GM18868 (cell line): ENCODE data around the gene DENND4A.
"Not testable (repeated sequence)": the region's sequence is repeated elsewhere in the genome, so short reads cannot be mapped to it uniquely, and the experiment has no call there.

Experiments used
- ATAC-seq: cut with Tn5 transposase; IDR thresholded peaks from one replicate; pipeline ENCODE4 v1.9.1; 2021; ENCODE audit warnings: mild to moderate bottlenecking, moderate library complexity; ENCODE audit not compliant: unreplicated experiment

The DENND4A gene

DNA sequence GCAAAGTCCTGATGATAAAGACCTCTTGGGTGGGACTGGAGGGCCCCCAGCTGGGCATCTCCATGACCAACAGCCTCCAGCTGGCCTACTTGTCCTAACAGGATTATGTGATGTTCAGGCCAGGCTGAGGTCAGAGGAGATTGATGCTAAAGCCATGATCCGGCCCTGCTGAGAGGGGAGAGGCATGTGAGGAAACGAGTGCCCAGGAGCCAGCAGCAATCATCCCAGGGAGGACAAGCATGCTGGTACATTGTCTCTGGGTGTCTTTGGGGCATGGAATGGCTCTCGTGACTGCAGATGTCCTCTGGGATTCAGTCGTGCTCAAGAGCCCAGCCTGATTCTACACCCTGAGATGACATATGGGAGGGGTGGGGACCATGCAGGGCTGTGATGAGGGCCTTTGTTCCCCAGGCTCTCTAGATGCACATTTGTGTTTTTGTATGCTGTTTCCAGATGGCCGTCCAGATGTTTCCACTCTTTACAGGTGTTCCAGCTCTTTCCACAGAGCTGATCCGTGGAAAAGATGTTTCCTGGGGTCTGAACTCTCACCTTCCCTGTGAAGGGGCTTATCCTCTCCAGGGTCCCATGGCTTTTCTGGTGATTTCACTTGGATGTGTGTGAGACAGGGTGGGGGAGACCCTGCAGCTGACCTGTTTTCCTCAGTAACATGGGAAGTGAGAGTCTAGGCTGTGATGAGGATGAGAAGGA is 150.2 kb downstream of the DENND4A start:
- ATAC-seq, result no peak

GRCh38 chr15:65639509-65639908 is 152.6 kb downstream of the DENND4A start:
- ATAC-seq, result no peak

DNA sequence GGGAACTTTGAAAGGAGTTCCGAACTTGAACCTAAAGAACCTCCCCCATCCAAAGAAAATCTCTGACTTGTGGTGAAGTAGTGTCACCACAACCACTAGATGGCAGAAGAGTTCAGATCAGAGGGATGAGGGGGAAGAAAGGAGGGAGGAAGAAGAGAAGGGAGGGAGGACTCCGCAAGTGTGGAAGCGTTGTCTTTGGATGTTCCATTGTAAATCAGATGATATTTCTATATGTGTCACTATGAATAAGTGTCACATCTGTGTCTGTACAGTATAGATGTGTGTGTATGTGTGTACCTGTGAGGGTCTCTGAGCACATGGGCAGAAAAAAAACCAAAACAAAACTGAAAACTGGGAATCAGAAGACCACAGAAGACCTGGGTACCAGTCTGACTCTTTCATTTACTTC is 153.4 kb downstream of the DENND4A start:
- ATAC-seq, result no peak

DNA sequence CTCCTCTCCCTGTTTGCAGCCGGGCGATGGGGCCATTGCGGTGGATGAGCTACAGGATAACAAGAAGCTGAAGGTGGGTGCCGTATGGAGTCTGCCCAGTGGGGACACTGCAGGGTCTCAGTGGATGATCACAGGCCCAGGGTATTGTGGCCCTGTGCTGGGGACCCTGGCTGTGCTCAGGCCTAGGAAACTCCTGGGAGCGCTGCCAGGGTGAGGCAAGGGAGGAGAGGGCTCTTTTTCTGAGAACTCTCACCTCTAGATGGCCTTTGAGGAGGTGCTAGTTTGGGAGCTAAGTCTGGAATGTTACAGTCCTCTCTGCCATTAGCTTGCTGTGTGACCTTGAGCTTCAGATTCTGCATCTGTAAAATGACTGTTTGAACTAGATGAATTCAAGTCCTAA is 154.0 kb downstream of the DENND4A start:
- no peak for ATAC-seq

DNA sequence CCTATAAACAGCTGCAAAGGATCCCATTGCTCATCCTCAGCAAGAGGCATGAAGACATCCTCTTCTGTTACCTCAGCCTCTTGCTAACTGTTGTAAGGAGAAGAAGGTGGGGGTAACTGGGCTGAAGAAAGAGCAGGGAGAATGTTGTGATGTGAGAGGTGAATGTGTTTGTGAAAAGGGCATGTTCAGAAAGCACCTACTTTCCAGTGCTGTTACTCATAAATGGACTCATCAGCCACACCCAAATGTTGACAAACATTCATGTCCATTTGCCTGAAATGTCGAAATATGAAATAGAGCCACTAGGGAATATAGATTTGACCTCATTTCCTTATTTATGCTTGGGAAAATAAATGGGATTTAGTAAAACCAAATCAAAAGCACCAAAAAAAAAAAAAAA is 157.7 kb downstream of the DENND4A start:
- no peak for ATAC-seq

DNA sequence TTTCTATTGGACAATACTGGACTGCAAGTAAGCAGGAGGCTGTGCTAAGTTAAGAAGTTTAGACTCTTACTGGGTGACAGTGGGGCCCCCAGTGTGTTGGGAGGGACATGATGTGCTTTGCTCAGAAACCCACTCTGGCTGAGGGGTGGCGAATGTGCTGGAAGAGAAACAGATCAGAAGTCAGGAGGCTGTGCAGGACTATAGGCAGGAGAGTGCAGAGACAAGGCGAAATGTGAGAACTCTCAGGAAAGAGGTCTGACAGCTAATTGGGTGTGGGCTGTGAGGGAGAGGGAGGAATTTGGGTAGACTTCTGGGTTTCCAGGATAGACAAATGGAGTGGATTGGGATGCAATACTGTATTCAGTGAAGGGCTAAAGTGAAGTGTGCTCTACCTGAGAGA is 158.3 kb downstream of the DENND4A start:
- ATAC-seq, result no peak

DNA sequence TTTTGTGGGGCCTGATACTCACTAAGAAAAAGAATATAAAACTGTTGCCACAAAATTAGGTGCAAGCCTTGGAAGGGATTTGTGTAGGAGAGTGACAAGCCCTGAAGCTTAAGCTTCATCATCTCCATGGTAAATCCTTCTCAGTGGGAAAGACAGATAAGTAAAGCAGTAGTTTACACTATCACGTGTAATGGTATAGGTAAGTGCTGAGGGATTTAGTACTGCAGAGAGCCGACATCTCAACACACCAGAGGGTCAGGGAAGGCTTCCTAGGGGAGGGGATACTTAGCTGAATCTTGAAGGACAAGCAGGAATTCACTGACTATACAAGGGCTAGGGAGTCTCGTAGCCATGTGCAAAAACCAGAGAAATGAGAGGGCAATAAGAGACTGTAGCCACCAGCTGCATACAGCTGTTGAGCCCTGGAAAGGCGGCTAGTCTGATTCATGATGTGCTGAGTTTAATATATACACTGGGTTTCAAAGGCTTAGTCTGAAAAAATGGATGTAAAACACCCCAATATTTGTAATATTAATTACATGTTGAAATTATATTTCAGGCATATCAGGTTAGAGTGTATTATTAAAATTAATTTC is 159.2 kb downstream of the DENND4A start:
- no peak for ATAC-seq

DNA sequence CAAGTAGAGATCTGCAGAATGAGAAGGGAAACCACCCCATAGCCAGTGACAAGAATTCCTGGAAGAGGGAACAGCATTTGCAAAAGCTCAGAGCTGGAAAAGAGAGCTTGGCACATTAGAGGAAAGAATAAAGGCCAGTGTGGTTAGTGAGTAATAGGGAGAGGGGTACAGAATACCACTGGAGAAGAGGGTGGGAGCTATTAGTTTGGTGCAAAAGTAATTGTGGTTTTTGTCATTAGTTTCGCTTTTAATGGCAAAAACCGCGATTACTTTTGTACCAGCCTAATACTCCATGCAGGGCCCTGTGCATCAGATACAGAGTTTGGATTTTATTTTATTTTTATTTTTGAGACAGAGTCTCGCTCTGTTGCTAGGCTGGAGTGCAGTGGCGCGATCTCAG is 160.6 kb downstream of the DENND4A start:
- ATAC-seq, result peak; percentile 49

GRCh38 chr15:65630760-65631159 is 161.3 kb downstream of the DENND4A start:
- ATAC-seq, result no peak

GRCh38 chr15:65629548-65629947 is 162.5 kb downstream of the DENND4A start:
- ATAC-seq, result no peak

DNA sequence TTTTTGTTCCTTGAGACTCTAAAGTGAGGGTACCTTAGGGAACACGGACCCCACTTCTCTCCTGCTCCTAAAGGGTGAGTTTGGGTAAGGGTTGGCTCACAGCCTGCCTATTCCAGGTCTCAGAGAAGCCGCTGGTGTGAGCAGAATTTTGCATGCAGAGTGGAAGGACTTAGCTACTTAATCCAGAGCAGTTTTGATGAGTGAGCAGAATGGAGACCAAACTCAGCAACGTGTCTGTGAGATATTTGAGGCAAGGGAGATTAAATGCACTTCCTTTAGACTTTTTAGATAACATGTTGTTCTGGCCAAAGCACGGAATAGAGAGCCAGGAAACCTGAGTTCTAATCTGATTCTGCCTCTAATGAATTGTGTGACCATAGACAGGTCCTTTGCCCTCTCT is 165.2 kb downstream of the DENND4A start:
- no peak for ATAC-seq

- ATAC-seq, result no peak
These were observed 169.0 kb downstream of the DENND4A start for GRCh38 chr15:65623103-65623502.

- no peak for ATAC-seq
These were observed 170.5 kb downstream of the DENND4A start, which contains the start of gene SLC24A1 for GRCh38 chr15:65621638-65622037. TSS of gene SLC24A1 (plus strand) at chr15:65621938. CDS start at chr15:65624081, 2,143 bp downstream.

GRCh38 chr15:65620833-65621232 is 171.3 kb downstream of the DENND4A start:
- ATAC-seq, result no peak

GRCh38 chr15:65619626-65620290 is 172.3 kb downstream of the DENND4A start:
- ATAC-seq, result no peak

GRCh38 chr15:65618560-65619109 is 173.5 kb downstream of the DENND4A start:
- no peak for ATAC-seq

- not testable (repeated sequence) for ATAC-seq
These were observed 176.2 kb downstream of the DENND4A start for GRCh38 chr15:65615887-65616286.

- no peak for ATAC-seq
These were observed 178.9 kb downstream of the DENND4A start for GRCh38 chr15:65612949-65613744.

DNA sequence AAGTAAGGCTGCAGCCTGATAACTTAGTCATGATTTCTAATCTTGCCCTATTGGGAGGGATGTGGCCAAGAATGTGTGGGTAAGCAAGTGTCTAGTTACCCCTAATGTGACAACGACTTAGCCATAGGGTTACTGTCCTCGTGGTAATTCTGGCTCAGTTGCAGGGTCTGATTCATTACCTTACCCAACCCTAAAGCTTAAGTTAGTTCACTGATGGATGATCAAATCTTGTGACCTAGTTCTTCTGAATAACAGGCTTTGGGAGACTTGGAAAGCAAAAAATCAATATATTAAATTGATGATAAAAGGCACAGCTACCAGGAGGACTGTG is 179.5 kb downstream of the DENND4A start:
- ATAC-seq, result no peak

- no peak for ATAC-seq
These were observed 180.0 kb downstream of the DENND4A start for GRCh38 chr15:65611888-65612615.
